Stimulated activated CD4-positive, alpha-beta T cell treated with anti-CD3 and anti-CD28 coated beads, Interleukin-15, amount 100 ng/mL, for 24 hours (primary cell): ENCODE data around the gene TJAP1.
"Not testable (repeated sequence)": the region's sequence is repeated elsewhere in the genome, so short reads cannot be mapped to it uniquely, and the experiment has no call there.

Experiments used
- DNase-seq: peaks from one replicate; pipeline ENCODE4 v3.0.0-alpha.2; 2020

The TJAP1 gene

DNA sequence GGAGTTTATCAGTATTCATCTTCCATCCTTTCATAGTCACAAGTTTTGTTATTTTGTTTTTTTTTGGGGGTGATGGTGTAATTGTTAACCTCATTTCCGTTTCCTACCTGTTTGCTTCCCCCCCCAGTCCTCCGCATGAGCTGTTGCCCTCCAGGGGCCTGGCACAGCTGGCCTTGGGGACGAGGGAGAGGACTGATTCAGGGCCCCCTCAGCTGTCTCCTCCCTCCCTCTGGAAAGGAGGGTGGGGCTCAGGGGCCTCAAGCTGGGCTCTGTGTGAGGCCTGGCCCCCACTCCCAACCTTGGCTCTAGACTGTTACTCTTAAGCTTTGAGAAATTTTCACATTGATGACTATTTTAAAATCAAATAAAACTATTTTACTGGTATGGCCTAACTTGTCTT, 28.8 kb downstream of the TJAP1 start:
- no peak for DNase-seq

- peak; percentile 83 for DNase-seq
Observed at GRCh38 chr6:43506667-43507471, 29.5 kb downstream of the TJAP1 start.

DNA sequence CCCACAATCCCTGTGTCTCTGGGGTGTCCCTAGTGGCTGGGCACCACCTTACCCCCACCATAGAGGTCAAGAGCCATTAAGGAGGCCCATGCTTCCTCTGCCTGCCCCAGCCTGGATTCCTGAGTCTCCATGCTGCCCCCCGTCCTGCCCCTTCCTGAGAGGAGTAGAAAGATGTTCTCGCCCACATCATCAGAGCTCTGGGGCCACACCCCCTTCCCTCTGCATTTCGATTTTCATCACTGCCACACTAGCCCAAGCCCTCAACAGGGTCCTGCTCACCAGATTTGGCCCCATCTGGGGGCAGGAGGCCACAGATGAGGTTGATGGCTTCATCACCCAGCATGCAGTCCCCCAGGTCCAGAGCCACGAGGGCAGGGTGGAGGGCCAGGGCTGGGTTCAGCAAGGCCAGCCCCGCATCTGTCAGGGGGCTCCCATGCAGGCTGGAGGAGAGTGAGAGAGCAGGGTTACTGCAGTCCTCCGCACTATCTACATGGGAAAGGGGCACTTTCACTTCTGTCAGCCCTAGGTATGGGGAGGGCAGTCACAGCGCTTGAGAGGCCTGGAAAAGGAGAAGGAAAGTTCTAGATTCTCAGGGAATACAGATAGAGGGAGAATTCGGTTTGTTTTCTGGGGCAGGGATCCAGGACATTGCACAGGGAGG, 31.2 kb downstream of the TJAP1 start:
- no peak for DNase-seq

- no peak for DNase-seq
Observed at GRCh38 chr6:43509142-43509983, 32.0 kb downstream of the TJAP1 start.

DNA sequence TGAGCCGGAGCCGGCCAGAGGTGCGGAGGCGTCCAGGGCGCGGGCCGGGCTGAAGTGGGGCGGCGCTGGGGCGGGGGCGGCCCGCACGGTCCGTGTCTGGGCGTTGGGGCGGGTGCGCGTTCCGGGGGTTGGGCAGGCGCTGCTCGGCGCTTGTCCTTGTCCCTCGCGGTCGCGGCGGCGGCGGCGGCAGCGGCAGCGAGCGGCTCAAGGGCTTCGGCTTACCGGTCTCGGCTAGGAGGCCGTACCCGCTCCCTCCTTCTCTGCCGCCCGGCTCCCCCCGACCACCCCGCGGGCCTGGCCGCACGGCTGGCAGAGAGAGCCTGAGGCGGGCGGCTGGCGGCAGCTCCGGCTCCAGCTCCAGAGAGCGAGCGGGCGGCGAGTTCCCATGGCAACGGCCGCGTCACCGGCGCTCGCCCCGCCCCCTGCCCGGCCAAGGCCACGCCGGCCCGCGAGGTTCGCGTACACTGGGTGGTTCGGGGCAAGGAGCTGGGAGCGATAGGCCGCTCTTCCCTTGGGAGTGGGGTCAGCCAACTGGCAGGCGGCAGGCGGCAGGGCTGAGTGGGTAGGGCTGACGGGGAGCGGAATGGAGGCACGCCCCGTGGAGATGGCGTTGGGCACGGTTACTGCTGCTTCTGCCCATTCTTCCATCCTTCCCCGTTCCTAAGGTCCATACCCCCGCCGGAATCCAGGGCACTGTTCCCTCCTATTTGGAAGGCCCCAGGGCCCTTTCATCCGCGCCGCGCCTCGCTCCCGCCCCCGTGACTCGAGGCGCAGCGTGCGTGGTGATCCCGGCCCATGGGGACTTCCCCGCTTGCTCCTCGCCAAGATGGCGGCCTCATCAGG, 32.8 kb downstream of the TJAP1 start, which contains the start of gene LRRC73:
LRRC73 (minus strand) TSS at position 363 of the 843 bp plus-strand sequence. CDS start 561 bp downstream, outside the sequence.
- peak; percentile 86 for DNase-seq

DNA sequence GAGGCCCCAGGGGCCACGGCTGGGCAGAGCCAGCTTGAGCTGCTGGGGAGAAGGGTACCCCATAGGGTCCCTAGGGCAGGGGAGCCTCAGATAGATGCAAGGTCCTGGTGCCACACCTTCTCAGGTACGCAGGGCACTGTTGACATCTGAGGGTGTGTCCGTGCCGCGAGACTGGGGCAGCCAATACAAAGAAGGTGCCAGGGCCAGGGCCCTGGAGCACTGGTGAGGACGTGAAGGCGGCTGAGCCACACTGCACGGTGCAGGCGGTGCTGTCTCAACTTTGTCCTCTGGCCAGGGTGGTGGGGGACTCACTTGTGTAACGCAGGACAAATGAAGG, 33.4 kb downstream of the TJAP1 start:
- DNase-seq = no peak

DNA sequence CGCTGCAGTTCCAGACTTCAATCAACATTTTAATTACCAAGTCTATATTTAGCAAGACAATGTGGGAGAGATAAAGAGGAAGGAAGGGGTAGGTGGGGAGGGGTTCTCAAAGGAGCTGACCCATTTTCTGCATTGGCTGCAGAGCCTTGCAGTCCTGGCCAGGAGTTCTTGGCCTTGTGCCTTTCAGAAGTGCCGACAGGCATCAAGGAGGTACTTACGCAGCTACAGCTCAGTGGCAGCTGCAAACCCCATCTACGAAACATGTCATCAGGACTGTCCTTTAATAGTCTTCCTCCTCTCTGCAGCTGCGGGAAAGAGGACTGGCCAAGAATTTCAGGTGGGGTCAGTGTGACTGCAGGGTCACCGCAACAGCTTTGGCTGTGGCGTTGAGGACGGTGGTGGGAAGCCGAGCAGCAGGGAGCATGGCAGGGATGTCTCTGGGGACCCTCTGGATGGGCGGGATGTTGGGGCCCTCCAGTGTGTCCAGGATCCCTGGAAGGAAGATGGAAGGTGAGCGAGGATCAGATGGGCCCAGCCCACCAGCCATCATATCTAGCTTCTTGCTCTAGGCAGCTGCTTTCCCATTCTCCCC, 34.5 kb downstream of the TJAP1 start:
- DNase-seq = no peak

DNA sequence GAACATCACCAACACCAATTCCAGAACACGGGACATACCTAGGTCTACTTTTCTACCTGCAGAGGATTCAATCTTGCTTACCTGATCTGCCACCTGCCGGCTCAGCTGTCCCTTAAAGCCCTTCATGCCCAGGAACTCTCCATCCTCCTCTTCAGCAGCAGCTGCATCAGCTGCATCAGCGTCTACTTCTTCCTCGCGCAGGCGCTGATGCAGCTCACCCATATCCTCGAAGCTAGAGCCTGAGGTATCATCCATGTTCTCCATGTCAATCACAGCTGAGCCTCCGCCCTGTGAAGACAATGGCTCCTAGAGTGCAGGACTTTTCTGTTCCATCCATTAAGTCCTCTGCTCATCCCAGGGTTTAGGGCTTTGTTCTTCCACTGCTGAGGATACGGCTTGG, 38.4 kb downstream of the TJAP1 start:
- no peak for DNase-seq

GRCh38 chr6:43516367-43516696, 39.0 kb downstream of the TJAP1 start:
- no peak for DNase-seq

GRCh38 chr6:43516697-43517504, 39.5 kb downstream of the TJAP1 start, which contains the start of the genes POLR1C and YIPF3:
POLR1C (plus strand) TSS chr6:43517089; CDS start chr6:43517110, 21 bp downstream.
YIPF3 (minus strand) TSS chr6:43516926; CDS start chr6:43516807, 119 bp downstream.
- peak; percentile 97 for DNase-seq

DNA sequence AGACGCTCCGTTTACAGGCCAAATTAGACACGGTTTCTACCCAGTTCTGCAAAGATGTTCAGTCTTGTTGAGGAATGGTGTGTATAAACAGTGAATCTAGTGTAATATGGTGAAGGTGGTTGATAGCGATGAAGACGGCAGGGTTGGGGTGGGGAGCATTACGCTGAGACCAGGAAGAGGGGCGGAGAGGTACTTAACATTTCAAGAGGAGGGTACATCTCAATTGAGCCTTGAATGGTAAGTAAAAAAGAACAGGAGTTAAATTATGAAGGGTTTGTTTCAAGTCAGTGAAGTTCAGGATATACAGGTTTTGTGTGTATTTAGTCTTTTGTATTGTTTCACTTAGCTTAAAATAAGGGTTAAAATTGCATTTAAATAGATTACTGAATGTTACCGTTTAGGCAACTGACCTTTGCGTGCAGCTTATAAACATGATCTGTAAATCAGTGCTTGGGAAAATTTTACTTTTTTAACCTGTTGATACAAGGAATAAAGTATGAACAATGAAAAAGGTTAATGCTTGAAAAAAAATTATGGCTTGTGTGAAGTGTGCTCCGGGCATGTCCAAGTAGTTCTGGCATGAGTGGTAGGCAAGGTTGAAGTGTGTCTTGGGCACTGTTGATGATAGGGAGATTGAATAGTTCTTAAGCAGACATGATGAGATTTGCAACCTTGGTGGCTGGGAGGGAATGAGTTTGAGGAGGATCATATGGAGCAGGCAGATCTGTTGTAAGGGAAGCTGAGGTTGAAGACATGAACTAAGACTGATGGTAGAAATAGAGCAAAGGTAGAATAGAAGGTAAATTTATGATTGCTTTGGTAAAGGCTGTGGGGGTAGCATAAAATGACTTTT, 40.4 kb downstream of the TJAP1 start:
- no peak for DNase-seq

DNA sequence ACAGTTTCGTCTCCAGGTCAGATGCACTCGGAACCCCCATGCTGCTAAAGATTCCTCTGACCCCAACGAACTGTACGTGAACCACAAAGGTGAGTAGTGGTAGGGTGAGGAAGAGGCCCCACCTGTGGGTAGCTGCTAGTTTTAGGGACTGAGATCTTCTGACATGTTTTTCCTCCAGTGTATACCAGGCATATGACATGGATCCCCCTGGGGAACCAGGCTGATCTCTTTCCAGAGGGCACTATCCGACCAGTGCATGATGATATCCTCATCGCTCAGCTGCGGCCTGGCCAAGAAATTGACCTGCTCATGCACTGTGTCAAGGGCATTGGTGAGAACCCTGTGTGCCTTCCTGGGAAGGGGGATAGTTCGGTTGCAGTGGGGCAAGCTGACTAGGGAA, 42.7 kb downstream of the TJAP1 start:
- DNase-seq = no peak

DNA sequence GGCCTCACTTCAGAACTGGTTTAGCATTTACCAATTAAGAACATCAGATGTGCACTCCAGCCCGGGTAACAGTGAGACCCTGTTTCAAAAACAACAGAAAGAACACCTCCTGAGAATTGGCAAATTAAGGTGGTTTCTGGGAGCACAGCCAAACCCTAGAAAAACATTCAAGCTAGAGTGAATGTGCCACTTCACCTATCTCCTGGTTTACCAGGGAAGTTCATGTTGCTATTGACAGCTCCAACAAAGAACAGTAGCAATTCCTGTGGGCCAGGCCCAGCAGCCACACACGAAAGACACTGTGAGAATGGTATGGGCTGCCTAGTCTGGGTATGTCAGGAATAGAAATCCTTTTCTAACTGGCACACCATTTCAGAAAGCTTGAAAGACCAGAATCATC, 44.5 kb downstream of the TJAP1 start:
- no peak for DNase-seq

GRCh38 chr6:43522547-43523261, 45.3 kb downstream of the TJAP1 start:
- DNase-seq = no peak

DNA sequence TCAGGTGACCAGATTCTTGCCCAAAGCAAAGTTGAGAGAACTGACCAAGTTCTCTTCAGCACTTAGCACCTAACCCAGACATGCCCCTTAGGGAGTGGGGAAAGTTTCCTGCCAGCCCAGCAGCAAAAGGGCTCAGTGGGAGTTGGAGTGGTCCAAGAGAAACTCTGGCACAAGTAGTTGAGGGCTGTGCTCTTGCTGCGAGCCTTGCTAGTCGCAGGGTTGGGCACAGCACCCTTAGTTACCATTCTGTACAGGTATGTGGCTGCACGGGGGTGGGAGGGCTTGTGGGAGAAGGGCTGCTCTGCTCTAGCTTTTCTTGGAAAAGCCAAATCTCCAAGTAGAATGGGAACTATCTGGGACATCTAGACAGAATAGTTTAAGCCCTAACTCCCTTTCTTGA, 45.9 kb downstream of the TJAP1 start:
- DNase-seq = no peak

DNA sequence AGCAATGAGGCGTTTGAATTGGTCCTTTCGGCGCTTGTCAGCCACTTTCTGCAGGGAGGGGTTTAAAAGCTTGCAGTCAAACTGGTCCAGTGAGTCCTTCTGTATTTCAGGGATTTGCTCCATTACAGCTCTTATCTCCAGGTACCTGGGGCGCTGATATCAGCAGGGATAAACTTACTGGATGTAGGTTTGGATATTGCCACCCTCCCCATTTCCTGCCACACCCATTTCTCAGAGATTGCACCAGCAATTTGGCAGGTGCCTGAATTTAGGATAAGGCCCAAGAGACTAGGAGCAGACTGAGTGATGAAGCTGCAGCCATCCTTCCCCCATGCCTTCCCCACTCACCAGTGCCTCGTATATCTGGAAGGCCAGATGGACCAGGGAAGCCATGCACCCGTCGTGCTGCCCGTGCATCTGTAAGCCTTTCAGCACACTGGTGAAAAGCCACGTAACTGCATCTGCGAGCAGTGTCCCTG, 47.2 kb downstream of the TJAP1 start:
- no peak for DNase-seq

- no peak for DNase-seq
Observed at GRCh38 chr6:43532201-43532600, 54.8 kb downstream of the TJAP1 start.

GRCh38 chr6:43538986-43539385, 61.6 kb downstream of the TJAP1 start:
- DNase-seq = not testable (repeated sequence)

DNA sequence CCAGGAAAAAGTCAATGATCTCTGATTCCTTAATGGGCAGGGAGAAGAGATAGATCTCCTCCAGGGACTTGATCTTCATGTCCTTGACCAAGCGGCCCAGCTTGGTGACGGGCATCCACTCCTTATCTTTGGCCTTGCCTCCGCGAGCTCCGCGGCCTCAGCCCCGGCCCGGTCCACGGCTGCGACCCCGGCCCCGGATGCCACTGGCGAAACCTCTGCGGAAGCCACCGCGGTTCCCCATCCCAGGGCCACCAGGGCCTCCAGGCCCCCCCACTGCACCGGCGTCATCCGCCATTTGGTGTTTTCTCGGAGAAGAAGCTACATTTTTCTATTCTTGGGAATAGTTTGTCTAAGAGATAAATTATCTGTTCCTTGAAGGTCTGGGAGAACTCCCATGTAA, 62.0 kb downstream of the TJAP1 start:
- not testable (repeated sequence) for DNase-seq
